ENCODE results near the gene ADCY3.

ADCY3 gene

DNA sequence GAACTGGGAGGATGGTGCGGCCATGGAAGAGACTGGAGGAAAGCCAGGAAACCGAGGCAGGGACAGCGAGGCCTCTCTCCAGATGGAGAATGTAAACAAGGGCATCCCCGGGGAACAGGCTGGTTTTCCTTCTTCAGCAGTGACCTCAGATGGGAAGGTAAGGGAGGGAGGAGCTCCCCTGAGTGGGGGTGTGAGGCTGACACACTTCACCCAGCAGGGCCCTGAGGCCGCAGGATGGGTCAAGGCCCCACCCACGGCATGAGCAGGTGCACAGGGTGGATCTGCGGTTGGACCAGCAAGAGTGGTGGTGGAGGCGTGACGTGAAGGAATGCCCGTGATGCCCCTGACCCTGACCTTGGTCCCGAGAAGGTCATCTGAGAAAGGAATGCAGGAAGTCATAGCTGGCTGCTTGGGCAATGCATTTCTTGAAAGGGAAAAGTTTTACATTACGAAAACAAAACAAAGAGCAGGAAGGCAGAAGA is 48.1 kb downstream of the ADCY3 start:
- peaks cover 8% of the 10 kb centered on the region for H3K36me3 ChIP-seq (ENCODE audit: control insufficient read depth, insufficient read depth, low read length)

GRCh38 chr2:24870891-24871705 is 48.9 kb downstream of the ADCY3 start:
- no peak for DNase-seq
- H3K27me3 ChIP-seq (replicated peaks; ENCODE audit: control insufficient read depth, insufficient read depth, low read length, poor library complexity, severe bottlenecking), result no peaks in the 10 kb centered on the region
- H3K9me3 ChIP-seq (ENCODE audit: control insufficient read depth, low read length), result no peaks in the 10 kb centered on the region
- no peak overlapping the region for H3K4me3 ChIP-seq (ENCODE audit: insufficient read depth, low read depth, low read length, poor library complexity, severe bottlenecking)
- peaks cover 8% of the 10 kb centered on the region for H3K36me3 ChIP-seq (ENCODE audit: control insufficient read depth, insufficient read depth, low read length)
- no peaks in the 10 kb centered on the region for H3K4me1 ChIP-seq (ENCODE audit: control insufficient read depth, insufficient read depth, low read length, poor library complexity, severe bottlenecking)
- H3K27ac ChIP-seq (ENCODE audit: insufficient read depth, low read length, poor library complexity, severe bottlenecking), result no peak overlapping the region

More for the DNA sequence above, 48.1 kb downstream of the ADCY3 start:
- Histone ChIP-seq H3K27me3 (replicated peaks; ENCODE audit: control insufficient read depth, insufficient read depth, low read length, poor library complexity, severe bottlenecking) (no peaks in the 10 kb centered on the region), H3K4me1 (ENCODE audit: control insufficient read depth, insufficient read depth, low read length, poor library complexity, severe bottlenecking) (no peaks in the 10 kb centered on the region), H3K27ac (ENCODE audit: insufficient read depth, low read length, poor library complexity, severe bottlenecking) (no peak overlapping the region), H3K4me3 (ENCODE audit: insufficient read depth, low read depth, low read length, poor library complexity, severe bottlenecking) (no peak overlapping the region), H3K9me3 (ENCODE audit: control insufficient read depth, low read length) (no peaks in the 10 kb centered on the region)
- DNase-seq, result no peak

- no peaks in the 10 kb centered on the region for H3K9me3 ChIP-seq (ENCODE audit: control insufficient read depth, low read length)
- H3K36me3 ChIP-seq (ENCODE audit: control insufficient read depth, insufficient read depth, low read length), result peaks cover 8% of the 10 kb centered on the region
- no peak for DNase-seq
- H3K4me3 ChIP-seq (ENCODE audit: insufficient read depth, low read depth, low read length, poor library complexity, severe bottlenecking), result no peak overlapping the region
- no peaks in the 10 kb centered on the region for H3K4me1 ChIP-seq (ENCODE audit: control insufficient read depth, insufficient read depth, low read length, poor library complexity, severe bottlenecking)
- H3K27me3 ChIP-seq (replicated peaks; ENCODE audit: control insufficient read depth, insufficient read depth, low read length, poor library complexity, severe bottlenecking), result no peaks in the 10 kb centered on the region
- H3K27ac ChIP-seq (ENCODE audit: insufficient read depth, low read length, poor library complexity, severe bottlenecking), result no peak overlapping the region
Observed at GRCh38 chr2:24870440-24870839, 49.6 kb downstream of the ADCY3 start.

GRCh38 chr2:24866946-24867345 is 53.1 kb downstream of the ADCY3 start:
- DNase-seq, result no peak
- H3K36me3 ChIP-seq (ENCODE audit: control insufficient read depth, insufficient read depth, low read length), result peaks cover 8% of the 10 kb centered on the region
- H3K9me3 ChIP-seq (ENCODE audit: control insufficient read depth, low read length), result no peaks in the 10 kb centered on the region
- H3K27ac ChIP-seq (ENCODE audit: insufficient read depth, low read length, poor library complexity, severe bottlenecking), result no peak overlapping the region
- no peaks in the 10 kb centered on the region for H3K27me3 ChIP-seq (replicated peaks; ENCODE audit: control insufficient read depth, insufficient read depth, low read length, poor library complexity, severe bottlenecking)
- no peaks in the 10 kb centered on the region for H3K4me1 ChIP-seq (ENCODE audit: control insufficient read depth, insufficient read depth, low read length, poor library complexity, severe bottlenecking)
- H3K4me3 ChIP-seq (ENCODE audit: insufficient read depth, low read depth, low read length, poor library complexity, severe bottlenecking), result no peak overlapping the region

- peaks cover 3% of the 10 kb centered on the region for H3K36me3 ChIP-seq (ENCODE audit: control insufficient read depth, insufficient read depth, low read length)
- no peaks in the 10 kb centered on the region for H3K27me3 ChIP-seq (replicated peaks; ENCODE audit: control insufficient read depth, insufficient read depth, low read length, poor library complexity, severe bottlenecking)
- no peak for DNase-seq
- no peak overlapping the region for H3K27ac ChIP-seq (ENCODE audit: insufficient read depth, low read length, poor library complexity, severe bottlenecking)
- H3K4me3 ChIP-seq (ENCODE audit: insufficient read depth, low read depth, low read length, poor library complexity, severe bottlenecking), result no peak overlapping the region
- no peaks in the 10 kb centered on the region for H3K4me1 ChIP-seq (ENCODE audit: control insufficient read depth, insufficient read depth, low read length, poor library complexity, severe bottlenecking)
- no peaks in the 10 kb centered on the region for H3K9me3 ChIP-seq (ENCODE audit: control insufficient read depth, low read length)
Observed at GRCh38 chr2:24863641-24864040, 56.4 kb downstream of the ADCY3 start.

- DNase-seq, result no peak
- Histone ChIP-seq H3K27me3 (replicated peaks; ENCODE audit: control insufficient read depth, insufficient read depth, low read length, poor library complexity, severe bottlenecking) (no peaks in the 10 kb centered on the region), H3K36me3 (ENCODE audit: control insufficient read depth, insufficient read depth, low read length) (no peaks in the 10 kb centered on the region), H3K4me3 (ENCODE audit: insufficient read depth, low read depth, low read length, poor library complexity, severe bottlenecking) (no peak overlapping the region), H3K4me1 (ENCODE audit: control insufficient read depth, insufficient read depth, low read length, poor library complexity, severe bottlenecking) (no peaks in the 10 kb centered on the region), H3K9me3 (ENCODE audit: control insufficient read depth, low read length) (no peaks in the 10 kb centered on the region), H3K27ac (ENCODE audit: insufficient read depth, low read length, poor library complexity, severe bottlenecking) (no peak overlapping the region)
Observed at GRCh38 chr2:24861500-24861899, 58.5 kb downstream of the ADCY3 start.

DNA sequence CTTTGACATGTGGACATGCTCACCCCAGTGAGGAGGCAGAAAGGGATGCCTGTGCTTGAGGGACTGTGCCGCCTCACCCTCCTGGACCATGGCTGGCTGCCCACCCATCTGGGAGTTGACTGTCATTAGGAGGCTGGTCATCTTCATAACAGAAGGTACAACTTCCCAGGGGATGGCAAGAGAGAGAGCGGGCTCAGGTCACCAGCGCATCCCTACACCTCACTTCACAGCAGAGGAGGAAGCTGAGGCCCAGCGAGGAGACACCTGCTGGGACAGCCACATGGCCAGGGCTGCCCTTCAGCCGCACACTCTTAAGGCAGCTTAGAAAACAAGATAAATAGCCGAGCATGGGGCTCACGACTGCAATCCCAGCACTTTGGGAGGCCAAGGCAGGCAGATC is 59.4 kb downstream of the ADCY3 start:
- no peak for DNase-seq
- H3K27me3 ChIP-seq (replicated peaks; ENCODE audit: control insufficient read depth, insufficient read depth, low read length, poor library complexity, severe bottlenecking), result no peaks in the 10 kb centered on the region
- no peaks in the 10 kb centered on the region for H3K4me1 ChIP-seq (ENCODE audit: control insufficient read depth, insufficient read depth, low read length, poor library complexity, severe bottlenecking)
- H3K9me3 ChIP-seq (ENCODE audit: control insufficient read depth, low read length), result no peaks in the 10 kb centered on the region
- no peak overlapping the region for H3K4me3 ChIP-seq (ENCODE audit: insufficient read depth, low read depth, low read length, poor library complexity, severe bottlenecking)
- no peaks in the 10 kb centered on the region for H3K36me3 ChIP-seq (ENCODE audit: control insufficient read depth, insufficient read depth, low read length)
- H3K27ac ChIP-seq (ENCODE audit: insufficient read depth, low read length, poor library complexity, severe bottlenecking), result no peak overlapping the region

- H3K27ac ChIP-seq (ENCODE audit: insufficient read depth, low read length, poor library complexity, severe bottlenecking), result no peak overlapping the region
- H3K9me3 ChIP-seq (ENCODE audit: control insufficient read depth, low read length), result no peaks in the 10 kb centered on the region
- no peaks in the 10 kb centered on the region for H3K36me3 ChIP-seq (ENCODE audit: control insufficient read depth, insufficient read depth, low read length)
- no peak overlapping the region for H3K4me3 ChIP-seq (ENCODE audit: insufficient read depth, low read depth, low read length, poor library complexity, severe bottlenecking)
- H3K27me3 ChIP-seq (replicated peaks; ENCODE audit: control insufficient read depth, insufficient read depth, low read length, poor library complexity, severe bottlenecking), result no peaks in the 10 kb centered on the region
- no peak for DNase-seq
- H3K4me1 ChIP-seq (ENCODE audit: control insufficient read depth, insufficient read depth, low read length, poor library complexity, severe bottlenecking), result no peaks in the 10 kb centered on the region
Observed at GRCh38 chr2:24859968-24860600, 60.0 kb downstream of the ADCY3 start.

GRCh38 chr2:24858996-24859395 is 61.0 kb downstream of the ADCY3 start:
- no peak for DNase-seq
- no peaks in the 10 kb centered on the region for H3K36me3 ChIP-seq (ENCODE audit: control insufficient read depth, insufficient read depth, low read length)
- H3K9me3 ChIP-seq (ENCODE audit: control insufficient read depth, low read length), result no peaks in the 10 kb centered on the region
- no peaks in the 10 kb centered on the region for H3K27me3 ChIP-seq (replicated peaks; ENCODE audit: control insufficient read depth, insufficient read depth, low read length, poor library complexity, severe bottlenecking)
- no peak overlapping the region for H3K27ac ChIP-seq (ENCODE audit: insufficient read depth, low read length, poor library complexity, severe bottlenecking)
- no peaks in the 10 kb centered on the region for H3K4me1 ChIP-seq (ENCODE audit: control insufficient read depth, insufficient read depth, low read length, poor library complexity, severe bottlenecking)
- H3K4me3 ChIP-seq (ENCODE audit: insufficient read depth, low read depth, low read length, poor library complexity, severe bottlenecking), result no peak overlapping the region

- DNase-seq, result no peak
- Histone ChIP-seq H3K9me3 (ENCODE audit: control insufficient read depth, low read length) (no peaks in the 10 kb centered on the region), H3K36me3 (ENCODE audit: control insufficient read depth, insufficient read depth, low read length) (no peaks in the 10 kb centered on the region), H3K4me1 (ENCODE audit: control insufficient read depth, insufficient read depth, low read length, poor library complexity, severe bottlenecking) (no peaks in the 10 kb centered on the region), H3K27ac (ENCODE audit: insufficient read depth, low read length, poor library complexity, severe bottlenecking) (no peak overlapping the region), H3K27me3 (replicated peaks; ENCODE audit: control insufficient read depth, insufficient read depth, low read length, poor library complexity, severe bottlenecking) (no peaks in the 10 kb centered on the region), H3K4me3 (ENCODE audit: insufficient read depth, low read depth, low read length, poor library complexity, severe bottlenecking) (no peak overlapping the region)
Observed at GRCh38 chr2:24857746-24858145, 62.3 kb downstream of the ADCY3 start.

All from effector memory CD4-positive, alpha-beta T cell (primary cell).